Left lung (tissue), 14 donors: ENCODE measurements around the gene ZNF646. TPM values are rescaled to one million over a fixed set of nuclear protein-coding genes. Genes with fewer than 3 reads are reported as not detected.

Source experiments
- ATAC-seq: fragments of 200-7000 bp; cut with Tn5 transposase; one replicate; pipeline ENCODE4 v1.9.1; 2020; ENCODE audit warnings: moderate library complexity
- DNase-seq, 4 donors: peaks; one replicate each; pipeline ENCODE4 v3.0.0-alpha.2; 2013 to 2020
- H3K27ac ChIP-seq, 2 donors: fragments of 200-600 bp; sonication (generic) in 1 of 2; one replicate each; pipeline versions ENCODE4 v1.5.0 to v1.8.0; 2020 to 2021
- H3K27me3 ChIP-seq, 2 donors: fragments of 200-600 bp; sonication (generic) in 1 of 2; one replicate each; pipeline versions ENCODE4 v1.5.0 to v1.8.0; 2020 to 2021
- H3K36me3 ChIP-seq, 2 donors: fragments of 200-600 bp; sonication (generic) in 1 of 2; one replicate each; pipeline versions ENCODE4 v1.5.0 to v1.8.0; 2020 to 2021
- H3K4me1 ChIP-seq, 2 donors: fragments of 200-600 bp; one replicate each; pipeline ENCODE4 v1.8.0; 2021
- H3K4me3 ChIP-seq, 2 donors: fragments of 200-600 bp; sonication (generic) in 1 of 2; one replicate each; pipeline versions ENCODE4 v1.5.0 to v1.8.0; 2020 to 2021; ENCODE audit warnings: mild to moderate bottlenecking in 1 of 2
- H3K9me3 ChIP-seq, 2 donors: fragments of 200-600 bp; sonication (generic) in 1 of 2; one replicate each; pipeline versions ENCODE4 v1.5.0 to v1.8.0; 2020 to 2021
- CTCF ChIP-seq, 2 donors: fragments of 200-600 bp; sonication (generic) in 1 of 2; IDR thresholded peaks; one replicate each; pipeline versions ENCODE4 v1.5.0 to v1.8.0; 2021; ENCODE audit warnings: antibody characterized with exemption in 2 of 2
- intact Hi-C, 2 donors: fragments of 100-400 bp; cut with DNase I; formaldehyde crosslinking; loops; one replicate each; pipeline versions ENCODE4 v1.11.2 to v1.14.2; 2022
- long read RNA-seq, 12 donors: library from polyadenylated mRNA in 2 of 12; unstranded in 2 of 12; transcript quantifications; one replicate each; pipeline ENCODE4 v2.0.0 and lab custom pipeline, GENCODE V29; 2019 to 2026
- polyA plus RNA-seq, 6 donors: library from polyadenylated mRNA; unstranded; fragments of 120-200 nt; gene quantifications; one replicate each; pipeline ENCODE4 v1.2.1, GENCODE V29; 2013; ENCODE audit not compliant: insufficient read length in 6 of 6
- total RNA-seq, 2 donors: library from RNA; stranded (reverse); fragmentation: NEBNext Ultra II Directional; extraction: Animal tissue kit (Norgen Biotek cat#: 25700); gene quantifications; one replicate each; pipeline ENCODE4 v1.2.1, GENCODE V29; 2021
- donor health status: DM: no; HTN: yes; CAD: no.
- donor health status: DM: no; HTN: no; CAD: no.

ZNF646 gene
- total RNA-seq: 10 to 100 TPM; 15.1 to 18.1 TPM
- 10 to 100 TPM; 11.3 to 14.6 (median 12.9) TPM for polyA plus RNA-seq
- long read RNA-seq, donor 1, full-length matches to known transcripts: 29 of 29 reads
- long read RNA-seq, donor 1, partial matches to known transcripts: 0 of 29 reads
- long read RNA-seq, donor 1, other reads (novel, unspliced or antisense): 0 of 29 reads
- long read RNA-seq, donor 2, full-length matches to known transcripts: 25 of 25 reads
- long read RNA-seq, donor 2, partial matches to known transcripts: 0 of 25 reads
- long read RNA-seq, donor 2, other reads (novel, unspliced or antisense): 0 of 25 reads
- long read RNA-seq, donor 3, full-length matches to known transcripts: 16 of 16 reads
- long read RNA-seq, donor 3, partial matches to known transcripts: 0 of 16 reads
- long read RNA-seq, donor 3, other reads (novel, unspliced or antisense): 0 of 16 reads
- long read RNA-seq, donor 4: 0 reads
- long read RNA-seq, donor 5, full-length matches to known transcripts: 20 of 20 reads
- long read RNA-seq, donor 5, partial matches to known transcripts: 0 of 20 reads
- long read RNA-seq, donor 5, other reads (novel, unspliced or antisense): 0 of 20 reads
- long read RNA-seq, donor 6, full-length matches to known transcripts: 13 of 13 reads
- long read RNA-seq, donor 6, partial matches to known transcripts: 0 of 13 reads
- long read RNA-seq, donor 6, other reads (novel, unspliced or antisense): 0 of 13 reads
- long read RNA-seq, donor 7, full-length matches to known transcripts: 7 of 7 reads
- long read RNA-seq, donor 7, partial matches to known transcripts: 0 of 7 reads
- long read RNA-seq, donor 7, other reads (novel, unspliced or antisense): 0 of 7 reads
- long read RNA-seq, donor 8, full-length matches to known transcripts: 25 of 25 reads
- long read RNA-seq, donor 8, partial matches to known transcripts: 0 of 25 reads
- long read RNA-seq, donor 8, other reads (novel, unspliced or antisense): 0 of 25 reads
- long read RNA-seq, donor 9: 0 reads
- long read RNA-seq, donor 10: 0 reads
- long read RNA-seq, donor 11: 0 reads
- long read RNA-seq, donor 12, full-length matches to known transcripts: 16 of 16 reads
- long read RNA-seq, donor 12, partial matches to known transcripts: 0 of 16 reads
- long read RNA-seq, donor 12, other reads (novel, unspliced or antisense): 0 of 16 reads

GRCh38 chr16:31073970-31074813 lies at the start of gene ZNF646, which contains the start of gene ZNF668:
TSS of gene ZNF646 (plus strand) at chr16:31074422. CDS start at chr16:31076325, 1,903 bp downstream.
TSS of gene ZNF668 (minus strand) at chr16:31074240. CDS start at chr16:31064459, 9,781 bp downstream.
- ATAC-seq (peak; percentile 94), DNase-seq (peak; percentile 96 to 99 (median 98))
- H3K4me3 ChIP-seq: peak within 1 kb of the TSS; percentile 72 to 84
- peaks cover 16 to 31% of the 10 kb centered on the region in 2 donors for H3K4me1 ChIP-seq
- H3K9me3 ChIP-seq: no peaks in the 10 kb centered on the region
- no peaks in the 10 kb centered on the region for H3K27me3 ChIP-seq
- no peak for TF ChIP-seq CTCF (IDR thresholded peaks at IDR 0.05)
- peak within 1 kb of the TSS; percentile 93 to 96 for H3K27ac ChIP-seq
- intact Hi-C loops: loop anchor here (10.0 kb wide), 2 partner anchors 69 to 81 kb away; partner anchors contain the start of gene PRSS36 (in 1 of the 2)
- H3K36me3 ChIP-seq: peaks cover 0 to 33% of the 10 kb centered on the region in 2 donors

- H3K36me3 ChIP-seq: no peaks in the 10 kb centered on the region
- H3K4me3 ChIP-seq: no peak overlapping the region
- no peaks in the 10 kb centered on the region for H3K27me3 ChIP-seq
- TF ChIP-seq CTCF (IDR thresholded peaks at IDR 0.05): no peak
- peak overlapping the region; percentile 7 to 37 for H3K27ac ChIP-seq
- no peak for DNase-seq
- intact Hi-C loops: no loop called here
- H3K9me3 ChIP-seq: no peaks in the 10 kb centered on the region
- peak; percentile 52 for ATAC-seq
- peaks cover 0 to 6% of the 10 kb centered on the region in 2 donors for H3K4me1 ChIP-seq
Observed at GRCh38 chr16:31025339-31025738, 48.9 kb upstream of the ZNF646 start.

GRCh38 chr16:31029272-31029671 lies 45.0 kb upstream of the ZNF646 start:
- Histone ChIP-seq H3K36me3 (no peaks in the 10 kb centered on the region), H3K27ac (no peak overlapping the region), H3K9me3 (no peaks in the 10 kb centered on the region), H3K4me3 (no peak overlapping the region), H3K27me3 (no peaks in the 10 kb centered on the region), H3K4me1 (peaks cover under 1 to 15% of the 10 kb centered on the region in 2 donors)
- DNase-seq (no peak), ATAC-seq (no peak)
- intact Hi-C loops: no loop called here
- no peak for TF ChIP-seq CTCF (IDR thresholded peaks at IDR 0.05)

GRCh38 chr16:31031276-31031675 lies 42.9 kb upstream of the ZNF646 start:
- H3K27me3 ChIP-seq: no peaks in the 10 kb centered on the region
- TF ChIP-seq CTCF (IDR thresholded peaks at IDR 0.05): no peak
- intact Hi-C loops: no loop called here
- ATAC-seq (no peak), DNase-seq (no peak)
- no peak overlapping the region for H3K4me3 ChIP-seq
- peaks cover 8 to 30% of the 10 kb centered on the region in 2 donors for H3K4me1 ChIP-seq
- H3K27ac ChIP-seq: no peak overlapping the region
- H3K36me3 ChIP-seq: peaks cover 0 to 18% of the 10 kb centered on the region in 2 donors
- no peaks in the 10 kb centered on the region for H3K9me3 ChIP-seq
